Measurements from ENCODE around the gene ZP2.

Gene ZP2

DNA sequence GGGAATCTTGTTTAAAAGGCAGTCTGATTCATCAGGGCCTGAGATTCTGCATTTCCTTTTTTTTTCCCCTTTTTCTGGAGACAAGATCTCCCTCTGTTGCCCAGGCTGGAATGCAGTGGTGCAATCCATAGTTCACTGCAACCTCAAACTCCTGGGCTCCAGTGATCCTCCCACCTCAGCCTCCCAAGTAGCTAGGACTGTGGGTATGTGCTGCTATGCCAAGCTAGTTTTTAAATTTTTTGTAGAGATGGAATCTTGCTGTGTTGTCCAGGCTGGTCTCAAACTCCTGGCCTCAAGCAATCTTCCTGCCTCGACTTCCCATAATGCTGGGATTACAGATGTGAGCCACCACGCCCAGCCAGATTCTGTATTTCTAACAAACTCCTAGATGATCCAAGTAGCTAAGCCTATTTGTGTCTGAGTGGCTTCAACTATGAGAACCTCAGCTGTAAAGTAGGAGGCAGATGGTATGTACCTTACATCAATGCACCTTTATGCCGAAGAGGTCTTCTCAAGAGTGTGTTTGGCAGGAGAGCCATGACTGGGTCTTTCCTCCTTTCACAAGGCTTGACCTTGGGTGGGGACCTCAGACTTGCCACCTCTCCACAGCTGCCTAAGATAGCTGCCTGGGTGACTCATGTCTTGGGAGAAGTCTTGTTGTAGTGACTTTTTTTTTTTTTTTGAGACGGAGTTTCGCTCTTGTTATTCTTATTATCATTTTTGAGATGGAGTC, 42.0 kb downstream of the ZP2 start (continued):
- no peak for TF ChIP-seq CREB5 (CRISPR knock-in tag; IDR thresholded peaks at IDR 0.05; ENCODE audit: low read depth)

- ATAC-seq, result no peak
- TF ChIP-seq TCF4 (CRISPR knock-in tag; IDR thresholded peaks at IDR 0.05; ENCODE audit: borderline replicate concordance) (no peak), SNAI2 (CRISPR knock-in tag; IDR thresholded peaks at IDR 0.05) (no peak), ZC3H10 (CRISPR knock-in tag; IDR thresholded peaks at IDR 0.05) (no peak)
- TF ChIP-seq, protein P1, sequence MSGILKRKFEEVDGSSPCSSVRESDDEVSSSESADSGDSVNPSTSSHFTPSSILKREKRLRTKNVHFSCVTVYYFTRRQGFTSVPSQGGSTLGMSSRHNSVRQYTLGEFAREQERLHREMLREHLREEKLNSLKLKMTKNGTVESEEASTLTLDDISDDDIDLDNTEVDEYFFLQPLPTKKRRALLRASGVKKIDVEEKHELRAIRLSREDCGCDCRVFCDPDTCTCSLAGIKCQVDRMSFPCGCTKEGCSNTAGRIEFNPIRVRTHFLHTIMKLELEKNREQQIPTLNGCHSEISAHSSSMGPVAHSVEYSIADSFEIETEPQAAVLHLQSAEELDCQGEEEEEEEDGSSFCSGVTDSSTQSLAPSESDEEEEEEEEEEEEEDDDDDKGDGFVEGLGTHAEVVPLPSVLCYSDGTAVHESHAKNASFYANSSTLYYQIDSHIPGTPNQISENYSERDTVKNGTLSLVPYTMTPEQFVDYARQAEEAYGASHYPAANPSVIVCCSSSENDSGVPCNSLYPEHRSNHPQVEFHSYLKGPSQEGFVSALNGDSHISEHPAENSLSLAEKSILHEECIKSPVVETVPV (CRISPR knock-in tag; IDR thresholded peaks at IDR 0.05), result no peak
- TF ChIP-seq, protein P2, sequence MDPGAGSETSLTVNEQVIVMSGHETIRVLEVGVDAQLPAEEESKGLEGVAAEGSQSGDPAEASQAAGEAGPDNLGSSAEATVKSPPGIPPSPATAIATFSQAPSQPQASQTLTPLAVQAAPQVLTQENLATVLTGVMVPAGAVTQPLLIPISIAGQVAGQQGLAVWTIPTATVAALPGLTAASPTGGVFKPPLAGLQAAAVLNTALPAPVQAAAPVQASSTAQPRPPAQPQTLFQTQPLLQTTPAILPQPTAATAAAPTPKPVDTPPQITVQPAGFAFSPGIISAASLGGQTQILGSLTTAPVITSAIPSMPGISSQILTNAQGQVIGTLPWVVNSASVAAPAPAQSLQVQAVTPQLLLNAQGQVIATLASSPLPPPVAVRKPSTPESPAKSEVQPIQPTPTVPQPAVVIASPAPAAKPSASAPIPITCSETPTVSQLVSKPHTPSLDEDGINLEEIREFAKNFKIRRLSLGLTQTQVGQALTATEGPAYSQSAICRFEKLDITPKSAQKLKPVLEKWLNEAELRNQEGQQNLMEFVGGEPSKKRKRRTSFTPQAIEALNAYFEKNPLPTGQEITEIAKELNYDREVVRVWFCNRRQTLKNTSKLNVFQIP (CRISPR knock-in tag; IDR thresholded peaks at IDR 0.05; ENCODE audit: borderline replicate concordance, low read depth), result no peak
These were observed 43.3 kb downstream of the ZP2 start for GRCh38 chr16:21167929-21168602.

GRCh38 chr16:21167360-21167759, 44.0 kb downstream of the ZP2 start:
- no peak; the same call in 2 of the 3 replicates for ATAC-seq
- TF ChIP-seq ZFP3 (CRISPR knock-in tag; IDR thresholded peaks at IDR 0.05), result no peak

GRCh38 chr16:21166561-21166961, 44.8 kb downstream of the ZP2 start:
- TF ChIP-seq ZNF8 (CRISPR knock-in tag; IDR thresholded peaks at IDR 0.05) (no peak), RARB (CRISPR knock-in tag; IDR thresholded peaks at IDR 0.05) (no peak), CSDC2 (CRISPR knock-in tag; IDR thresholded peaks at IDR 0.05) (no peak), PPARA (CRISPR knock-in tag; IDR thresholded peaks at IDR 0.05; ENCODE audit: borderline replicate concordance) (no peak), SNAI2 (CRISPR knock-in tag; IDR thresholded peaks at IDR 0.05) (no peak), TOX (CRISPR knock-in tag; IDR thresholded peaks at IDR 0.05; ENCODE audit: borderline replicate concordance) (no peak), ZFP3 (CRISPR knock-in tag; IDR thresholded peaks at IDR 0.05) (no peak), CREB5 (CRISPR knock-in tag; IDR thresholded peaks at IDR 0.05; ENCODE audit: low read depth) (no peak), ZFP30 (CRISPR knock-in tag; IDR thresholded peaks at IDR 0.05) (no peak), BACH2 (CRISPR knock-in tag; IDR thresholded peaks at IDR 0.05; ENCODE audit: borderline replicate concordance) (no peak), ARNTL (CRISPR knock-in tag; IDR thresholded peaks at IDR 0.05; ENCODE audit: borderline replicate concordance, low read depth) (no peak), ZC3H10 (CRISPR knock-in tag; IDR thresholded peaks at IDR 0.05) (no peak), ISL1 (CRISPR knock-in tag; IDR thresholded peaks at IDR 0.05) (no peak), OSR1 (CRISPR knock-in tag; IDR thresholded peaks at IDR 0.05) (no peak), ESRRG (CRISPR knock-in tag; IDR thresholded peaks at IDR 0.05) (no peak), GLIS3 (CRISPR knock-in tag; IDR thresholded peaks at IDR 0.05) (no peak)
- TF ChIP-seq, protein P2 (CRISPR knock-in tag; IDR thresholded peaks at IDR 0.05; ENCODE audit: borderline replicate concordance, low read depth), result no peak
- TF ChIP-seq, protein P3, sequence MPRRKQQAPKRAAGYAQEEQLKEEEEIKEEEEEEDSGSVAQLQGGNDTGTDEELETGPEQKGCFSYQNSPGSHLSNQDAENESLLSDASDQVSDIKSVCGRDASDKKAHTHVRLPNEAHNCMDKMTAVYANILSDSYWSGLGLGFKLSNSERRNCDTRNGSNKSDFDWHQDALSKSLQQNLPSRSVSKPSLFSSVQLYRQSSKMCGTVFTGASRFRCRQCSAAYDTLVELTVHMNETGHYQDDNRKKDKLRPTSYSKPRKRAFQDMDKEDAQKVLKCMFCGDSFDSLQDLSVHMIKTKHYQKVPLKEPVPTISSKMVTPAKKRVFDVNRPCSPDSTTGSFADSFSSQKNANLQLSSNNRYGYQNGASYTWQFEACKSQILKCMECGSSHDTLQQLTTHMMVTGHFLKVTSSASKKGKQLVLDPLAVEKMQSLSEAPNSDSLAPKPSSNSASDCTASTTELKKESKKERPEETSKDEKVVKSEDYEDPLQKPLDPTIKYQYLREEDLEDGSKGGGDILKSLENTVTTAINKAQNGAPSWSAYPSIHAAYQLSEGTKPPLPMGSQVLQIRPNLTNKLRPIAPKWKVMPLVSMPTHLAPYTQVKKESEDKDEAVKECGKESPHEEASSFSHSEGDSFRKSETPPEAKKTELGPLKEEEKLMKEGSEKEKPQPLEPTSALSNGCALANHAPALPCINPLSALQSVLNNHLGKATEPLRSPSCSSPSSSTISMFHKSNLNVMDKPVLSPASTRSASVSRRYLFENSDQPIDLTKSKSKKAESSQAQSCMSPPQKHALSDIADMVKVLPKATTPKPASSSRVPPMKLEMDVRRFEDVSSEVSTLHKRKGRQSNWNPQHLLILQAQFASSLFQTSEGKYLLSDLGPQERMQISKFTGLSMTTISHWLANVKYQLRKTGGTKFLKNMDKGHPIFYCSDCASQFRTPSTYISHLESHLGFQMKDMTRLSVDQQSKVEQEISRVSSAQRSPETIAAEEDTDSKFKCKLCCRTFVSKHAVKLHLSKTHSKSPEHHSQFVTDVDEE (CRISPR knock-in tag; IDR thresholded peaks at IDR 0.05), result no peak
- TF ChIP-seq, protein P1 (CRISPR knock-in tag; IDR thresholded peaks at IDR 0.05), result no peak
- ATAC-seq, result no peak
